Neutrophil (primary cell): ENCODE data around the gene TBCD.

ENCODE experiments used
- H3K27ac ChIP-seq: fragments of 200-600 bp; sonication (generic); 2 replicates; pipeline ENCODE4 v1.5.1; 2016; ENCODE audit warnings: mild to moderate bottlenecking, moderate library complexity
- H3K27me3 ChIP-seq: fragments of 200-600 bp; sonication (generic); 2 replicates; pipeline ENCODE4 v1.6.0; 2016; ENCODE audit warnings: mild to moderate bottlenecking
- H3K36me3 ChIP-seq: fragments of 200-600 bp; sonication (generic); 2 replicates; pipeline ENCODE4 v1.5.1; 2017
- H3K4me1 ChIP-seq, 2 experiments: fragments of 200-600 bp in 1 of 2; sonication (generic) in 1 of 2; 1 replicate in 1 of 2; 2 replicates in 1 of 2; pipeline versions ENCODE4 v1.5.1 to v1.6.1; 2013 to 2016; ENCODE audit warnings: low read depth in 1 of 2, low read length in 1 of 2, mild to moderate bottlenecking in 1 of 2, moderate library complexity in 1 of 2; ENCODE audit not compliant: control insufficient read depth in 1 of 2, insufficient read depth in 1 of 2
- H3K4me3 ChIP-seq, 2 experiments: fragments of 200-600 bp in 1 of 2; sonication (generic) in 1 of 2; 1 replicate in 1 of 2; 2 replicates in 1 of 2; pipeline ENCODE4 v1.5.1; 2013 to 2016; ENCODE audit warnings: low read depth in 1 of 2, low read length in 1 of 2, mild to moderate bottlenecking in 1 of 2, moderate library complexity in 1 of 2
- H3K9me3 ChIP-seq: fragments of 200-600 bp; sonication (generic); 2 replicates; pipeline ENCODE4 v1.5.1; 2016
- TF ChIP-seq, protein P1 (sequence below): fragments of 200-600 bp; sonication (generic); IDR thresholded peaks from 2 replicates; pipeline ENCODE4 v1.5.1; 2016; ENCODE audit warnings: antibody characterized with exemption

The TBCD gene

DNA sequence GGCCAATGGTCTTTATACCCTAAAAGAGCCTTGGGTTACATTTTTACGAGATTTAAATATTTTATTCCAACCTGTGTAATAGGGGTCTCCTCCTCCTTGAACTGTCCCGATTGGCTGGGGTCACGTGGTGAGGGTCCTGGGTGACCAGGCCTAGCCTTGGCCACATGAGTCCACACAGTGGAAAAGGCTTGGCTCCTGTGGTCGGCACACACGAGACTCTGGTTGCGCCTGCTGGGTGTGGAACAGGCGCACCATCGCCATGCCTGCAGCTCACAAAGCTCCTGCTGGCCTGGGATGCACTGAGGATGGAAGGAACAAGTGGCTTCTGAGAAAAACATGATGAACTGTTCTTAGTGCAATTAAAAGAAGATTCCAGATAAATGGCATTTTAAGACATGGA, 191.9 kb downstream of the TBCD start:
- Histone ChIP-seq H3K27ac (no peak overlapping the region), H3K4me1 (no peaks in the 10 kb centered on the region), H3K36me3 (peaks cover 59% of the 10 kb centered on the region), H3K4me3 (no peak overlapping the region), H3K27me3 (no peaks in the 10 kb centered on the region), H3K9me3 (peaks cover 7% of the 10 kb centered on the region)
- TF ChIP-seq, protein P1, sequence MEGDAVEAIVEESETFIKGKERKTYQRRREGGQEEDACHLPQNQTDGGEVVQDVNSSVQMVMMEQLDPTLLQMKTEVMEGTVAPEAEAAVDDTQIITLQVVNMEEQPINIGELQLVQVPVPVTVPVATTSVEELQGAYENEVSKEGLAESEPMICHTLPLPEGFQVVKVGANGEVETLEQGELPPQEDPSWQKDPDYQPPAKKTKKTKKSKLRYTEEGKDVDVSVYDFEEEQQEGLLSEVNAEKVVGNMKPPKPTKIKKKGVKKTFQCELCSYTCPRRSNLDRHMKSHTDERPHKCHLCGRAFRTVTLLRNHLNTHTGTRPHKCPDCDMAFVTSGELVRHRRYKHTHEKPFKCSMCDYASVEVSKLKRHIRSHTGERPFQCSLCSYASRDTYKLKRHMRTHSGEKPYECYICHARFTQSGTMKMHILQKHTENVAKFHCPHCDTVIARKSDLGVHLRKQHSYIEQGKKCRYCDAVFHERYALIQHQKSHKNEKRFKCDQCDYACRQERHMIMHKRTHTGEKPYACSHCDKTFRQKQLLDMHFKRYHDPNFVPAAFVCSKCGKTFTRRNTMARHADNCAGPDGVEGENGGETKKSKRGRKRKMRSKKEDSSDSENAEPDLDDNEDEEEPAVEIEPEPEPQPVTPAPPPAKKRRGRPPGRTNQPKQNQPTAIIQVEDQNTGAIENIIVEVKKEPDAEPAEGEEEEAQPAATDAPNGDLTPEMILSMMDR = no peak

DNA sequence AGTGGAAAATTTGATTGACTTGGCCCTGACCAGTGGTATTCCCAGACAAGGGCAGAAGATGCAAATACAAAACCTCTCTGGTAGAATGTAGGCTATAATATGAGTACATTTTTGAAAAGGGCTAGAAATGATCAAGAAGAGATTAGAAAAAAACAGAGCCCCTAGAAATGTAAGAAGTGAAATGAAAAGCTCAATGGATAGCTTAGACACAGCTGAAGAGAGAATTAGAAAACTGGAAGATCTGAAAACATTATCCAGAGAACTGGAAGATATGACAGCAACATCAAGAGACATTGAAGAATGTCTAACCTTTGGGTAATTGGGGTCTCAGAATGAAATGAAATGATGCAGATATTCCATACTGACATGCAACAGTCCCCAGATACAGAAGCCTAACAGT, 193.1 kb downstream of the TBCD start:
- Histone ChIP-seq H3K9me3 (peaks cover 7% of the 10 kb centered on the region), H3K27ac (no peak overlapping the region), H3K4me3 (no peak overlapping the region), H3K27me3 (no peaks in the 10 kb centered on the region), H3K4me1 (no peaks in the 10 kb centered on the region), H3K36me3 (peaks cover 57% of the 10 kb centered on the region)
- TF ChIP-seq, protein P1 = no peak

DNA sequence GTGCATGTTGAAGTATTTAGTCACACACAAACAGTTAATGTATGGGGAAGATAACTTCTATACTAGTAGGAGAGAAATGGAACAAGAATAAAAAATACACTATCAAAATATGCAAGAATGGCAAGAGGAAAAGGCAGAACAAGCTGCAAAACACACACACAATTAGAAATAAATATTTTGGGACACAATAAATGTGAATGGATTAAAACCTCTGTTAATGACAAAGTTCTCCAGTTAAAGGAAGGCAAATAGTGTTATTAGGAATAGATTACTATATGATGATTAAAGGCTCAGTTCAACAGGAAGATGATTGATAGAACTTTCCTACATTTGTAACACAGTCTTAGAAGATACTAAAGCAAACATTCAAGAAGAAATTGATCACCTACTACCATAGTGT, 194.2 kb downstream of the TBCD start:
- H3K36me3 ChIP-seq = peaks cover 53% of the 10 kb centered on the region
- no peaks in the 10 kb centered on the region for H3K4me1 ChIP-seq
- H3K4me3 ChIP-seq = no peak overlapping the region
- H3K9me3 ChIP-seq = peaks cover 7% of the 10 kb centered on the region
- H3K27ac ChIP-seq = no peak overlapping the region
- TF ChIP-seq, protein P1 = no peak
- H3K27me3 ChIP-seq = no peaks in the 10 kb centered on the region

DNA sequence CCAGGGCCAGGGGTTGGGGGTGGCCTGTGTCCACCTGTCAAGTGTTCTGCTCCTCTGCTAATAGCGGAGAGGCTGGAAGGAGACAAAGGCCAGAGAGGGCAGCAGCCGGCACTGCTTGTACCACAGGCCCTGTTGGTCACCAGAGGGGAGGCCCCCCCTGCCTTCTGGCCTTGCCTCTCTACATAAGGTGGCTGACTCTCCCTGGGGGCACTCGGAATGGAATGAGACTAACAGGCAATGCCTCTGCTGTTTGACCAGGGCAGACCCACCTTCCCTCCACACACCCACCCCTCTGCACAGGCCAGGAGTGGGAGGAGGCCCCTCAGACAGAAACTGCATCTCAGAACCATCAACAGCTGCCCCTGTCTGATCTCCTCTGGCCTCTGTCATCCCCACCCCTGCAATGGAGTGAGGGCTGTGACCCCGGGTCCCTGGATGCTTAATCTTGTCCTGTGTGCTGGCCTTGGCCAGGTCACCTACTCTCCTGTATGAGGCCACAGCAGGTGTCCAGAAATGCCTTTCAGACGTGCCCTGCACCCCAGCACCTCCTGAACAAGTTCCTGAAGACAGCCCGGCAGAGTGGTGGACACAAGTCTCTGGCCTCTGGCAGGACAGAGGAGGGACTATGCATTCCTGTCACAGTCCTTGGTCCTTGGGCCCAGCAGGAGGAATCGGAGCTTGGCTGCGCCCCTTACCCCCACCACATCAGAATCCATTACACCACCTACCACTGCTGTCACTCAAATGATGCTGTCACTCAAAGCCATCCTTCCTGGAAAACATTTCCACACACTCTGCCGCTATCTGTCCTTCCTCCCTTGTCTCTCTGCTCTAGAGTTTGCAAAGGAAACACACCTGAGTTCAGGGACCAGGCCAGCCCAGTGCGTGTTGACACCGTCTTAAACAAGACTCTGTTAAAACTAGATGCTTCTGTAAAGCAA, 195.5 kb downstream of the TBCD start:
- H3K36me3 ChIP-seq = peaks cover 51% of the 10 kb centered on the region
- no peaks in the 10 kb centered on the region for H3K4me1 ChIP-seq
- no peaks in the 10 kb centered on the region for H3K27me3 ChIP-seq
- H3K4me3 ChIP-seq = no peak overlapping the region
- TF ChIP-seq, protein P1 = no peak
- H3K9me3 ChIP-seq = peaks cover 7% of the 10 kb centered on the region
- H3K27ac ChIP-seq = no peak overlapping the region

DNA sequence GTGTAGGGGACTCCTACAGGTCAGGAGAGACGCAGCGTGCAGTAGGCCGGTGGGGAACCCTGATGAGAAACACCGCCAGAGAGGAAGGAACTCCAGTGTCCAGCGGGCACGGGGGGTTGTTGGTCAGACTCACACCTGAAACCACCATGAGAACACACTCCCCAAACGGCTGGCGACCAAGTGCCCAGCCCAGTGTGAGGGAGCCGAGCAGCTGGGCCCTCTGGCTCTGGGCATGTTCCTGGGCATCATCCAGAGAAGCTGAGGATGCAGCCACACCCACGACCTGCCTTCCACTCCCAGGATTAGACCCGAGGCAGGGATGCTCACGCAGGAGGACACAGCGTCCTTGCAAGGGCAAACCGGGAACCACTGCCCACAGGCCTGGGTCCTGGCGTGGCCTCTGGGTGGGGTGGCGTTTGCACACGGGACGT, 196.2 kb downstream of the TBCD start:
- Histone ChIP-seq H3K36me3 (peaks cover 43% of the 10 kb centered on the region), H3K4me1 (no peaks in the 10 kb centered on the region), H3K9me3 (peaks cover 7% of the 10 kb centered on the region), H3K27ac (no peak overlapping the region), H3K27me3 (no peaks in the 10 kb centered on the region), H3K4me3 (no peak overlapping the region)
- TF ChIP-seq, protein P1 = no peak
